Sigmoid colon (tissue), 3 donors: ENCODE measurements around the gene TSG101.

Source experiments
- POLR2A ChIP-seq, 2 donors: fragments of 450-650 bp; IDR thresholded peaks; one replicate each; pipeline ENCODE4 v1.6.1; 2016; ENCODE audit warnings: antibody characterized with exemption in 2 of 2, mild to moderate bottlenecking in 2 of 2, moderate library complexity in 2 of 2
- TF ChIP-seq, protein P1 (sequence below), 4 experiments: fragments of 450-650 bp in 3 of 4; fragments of 200-600 bp in 1 of 4; IDR thresholded peaks; one replicate each; pipeline ENCODE4 v1.5.1; 2016 to 2019; ENCODE audit warnings: antibody characterized with exemption in 4 of 4, mild to moderate bottlenecking in 3 of 4, moderate library complexity in 2 of 4

DNA sequence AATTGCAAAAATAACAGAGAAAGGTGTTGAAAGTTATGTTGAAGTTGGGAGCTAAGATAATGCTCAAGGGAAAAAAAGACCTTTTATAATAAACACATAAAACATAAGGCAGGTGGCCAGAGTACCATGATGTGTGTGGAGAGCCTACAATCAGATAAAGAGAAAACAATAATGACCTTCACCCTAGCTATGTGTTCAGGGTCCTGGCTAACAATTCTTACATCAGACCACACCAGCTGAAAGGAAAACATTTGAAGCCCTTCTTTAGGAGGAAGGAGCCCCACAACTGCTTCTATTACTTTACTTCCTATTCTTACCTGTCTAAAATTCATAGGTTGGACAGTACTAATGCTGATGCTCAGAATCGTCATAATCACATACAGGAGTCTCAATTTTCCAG, 2.5 kb downstream of the TSG101 start:
- no peak for TF ChIP-seq POLR2A (IDR thresholded peaks at IDR 0.05)
- TF ChIP-seq, protein P1, sequence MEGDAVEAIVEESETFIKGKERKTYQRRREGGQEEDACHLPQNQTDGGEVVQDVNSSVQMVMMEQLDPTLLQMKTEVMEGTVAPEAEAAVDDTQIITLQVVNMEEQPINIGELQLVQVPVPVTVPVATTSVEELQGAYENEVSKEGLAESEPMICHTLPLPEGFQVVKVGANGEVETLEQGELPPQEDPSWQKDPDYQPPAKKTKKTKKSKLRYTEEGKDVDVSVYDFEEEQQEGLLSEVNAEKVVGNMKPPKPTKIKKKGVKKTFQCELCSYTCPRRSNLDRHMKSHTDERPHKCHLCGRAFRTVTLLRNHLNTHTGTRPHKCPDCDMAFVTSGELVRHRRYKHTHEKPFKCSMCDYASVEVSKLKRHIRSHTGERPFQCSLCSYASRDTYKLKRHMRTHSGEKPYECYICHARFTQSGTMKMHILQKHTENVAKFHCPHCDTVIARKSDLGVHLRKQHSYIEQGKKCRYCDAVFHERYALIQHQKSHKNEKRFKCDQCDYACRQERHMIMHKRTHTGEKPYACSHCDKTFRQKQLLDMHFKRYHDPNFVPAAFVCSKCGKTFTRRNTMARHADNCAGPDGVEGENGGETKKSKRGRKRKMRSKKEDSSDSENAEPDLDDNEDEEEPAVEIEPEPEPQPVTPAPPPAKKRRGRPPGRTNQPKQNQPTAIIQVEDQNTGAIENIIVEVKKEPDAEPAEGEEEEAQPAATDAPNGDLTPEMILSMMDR (IDR thresholded peaks at IDR 0.05): no peak
